ENCODE results near the gene CD63.

DNA sequence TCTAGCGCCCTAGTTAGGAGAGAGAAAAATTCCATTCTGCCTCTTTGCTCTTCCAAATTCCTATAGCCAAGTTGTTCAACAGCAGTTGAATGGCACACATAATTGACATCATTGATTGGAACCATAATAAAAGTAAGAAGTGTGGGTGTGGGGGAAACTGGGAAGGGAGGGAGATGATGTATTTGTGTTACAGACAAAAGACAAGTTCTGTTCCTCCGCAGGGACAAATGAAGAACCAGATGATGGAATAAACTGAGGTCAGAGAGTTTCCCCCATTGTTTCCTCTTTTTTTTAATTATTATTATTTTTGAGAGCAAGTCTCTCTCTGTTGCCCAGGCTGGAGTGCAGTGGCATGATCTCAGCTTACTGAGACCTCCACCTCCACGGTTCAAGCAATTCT, 49.0 kb upstream of the CD63 start:
- TF ChIP-seq, protein P1, sequence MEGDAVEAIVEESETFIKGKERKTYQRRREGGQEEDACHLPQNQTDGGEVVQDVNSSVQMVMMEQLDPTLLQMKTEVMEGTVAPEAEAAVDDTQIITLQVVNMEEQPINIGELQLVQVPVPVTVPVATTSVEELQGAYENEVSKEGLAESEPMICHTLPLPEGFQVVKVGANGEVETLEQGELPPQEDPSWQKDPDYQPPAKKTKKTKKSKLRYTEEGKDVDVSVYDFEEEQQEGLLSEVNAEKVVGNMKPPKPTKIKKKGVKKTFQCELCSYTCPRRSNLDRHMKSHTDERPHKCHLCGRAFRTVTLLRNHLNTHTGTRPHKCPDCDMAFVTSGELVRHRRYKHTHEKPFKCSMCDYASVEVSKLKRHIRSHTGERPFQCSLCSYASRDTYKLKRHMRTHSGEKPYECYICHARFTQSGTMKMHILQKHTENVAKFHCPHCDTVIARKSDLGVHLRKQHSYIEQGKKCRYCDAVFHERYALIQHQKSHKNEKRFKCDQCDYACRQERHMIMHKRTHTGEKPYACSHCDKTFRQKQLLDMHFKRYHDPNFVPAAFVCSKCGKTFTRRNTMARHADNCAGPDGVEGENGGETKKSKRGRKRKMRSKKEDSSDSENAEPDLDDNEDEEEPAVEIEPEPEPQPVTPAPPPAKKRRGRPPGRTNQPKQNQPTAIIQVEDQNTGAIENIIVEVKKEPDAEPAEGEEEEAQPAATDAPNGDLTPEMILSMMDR (IDR thresholded peaks at IDR 0.05; ENCODE audit: insufficient read depth, low read length, poor library complexity, severe bottlenecking), result no peak
- no peak for TF ChIP-seq EZH2phosphoT487 (conservative IDR thresholded peaks at IDR 0.05; ENCODE audit: low read length)

Data from SU-DHL-6 (cell line).